ENCODE results near the gene CHRM3.

Gene CHRM3

GRCh38 chr1:239413916-239414315 is 27.5 kb downstream of the CHRM3 start:
- DNase-seq (ENCODE audit: low read depth): no peak

DNA sequence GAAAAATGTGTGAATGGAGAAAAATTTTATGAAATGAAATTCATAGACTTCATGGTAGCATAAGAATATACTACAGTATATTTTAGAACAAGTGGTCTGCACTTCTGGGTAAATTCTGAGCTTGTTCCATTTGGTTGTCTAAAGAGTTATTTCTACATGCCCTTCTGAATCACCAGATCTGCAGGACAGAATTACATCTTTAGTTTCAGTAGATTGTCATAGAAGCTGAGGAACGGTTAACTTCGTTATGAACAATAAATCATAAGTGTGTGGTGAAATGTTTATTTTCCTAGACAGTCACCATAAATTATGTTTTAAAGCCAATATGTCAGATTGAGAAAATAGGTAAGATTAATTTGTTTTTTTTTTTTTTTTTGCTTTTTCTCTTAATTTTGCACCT is 30.9 kb downstream of the CHRM3 start:
- no peak for DNase-seq (ENCODE audit: low read depth)

DNA sequence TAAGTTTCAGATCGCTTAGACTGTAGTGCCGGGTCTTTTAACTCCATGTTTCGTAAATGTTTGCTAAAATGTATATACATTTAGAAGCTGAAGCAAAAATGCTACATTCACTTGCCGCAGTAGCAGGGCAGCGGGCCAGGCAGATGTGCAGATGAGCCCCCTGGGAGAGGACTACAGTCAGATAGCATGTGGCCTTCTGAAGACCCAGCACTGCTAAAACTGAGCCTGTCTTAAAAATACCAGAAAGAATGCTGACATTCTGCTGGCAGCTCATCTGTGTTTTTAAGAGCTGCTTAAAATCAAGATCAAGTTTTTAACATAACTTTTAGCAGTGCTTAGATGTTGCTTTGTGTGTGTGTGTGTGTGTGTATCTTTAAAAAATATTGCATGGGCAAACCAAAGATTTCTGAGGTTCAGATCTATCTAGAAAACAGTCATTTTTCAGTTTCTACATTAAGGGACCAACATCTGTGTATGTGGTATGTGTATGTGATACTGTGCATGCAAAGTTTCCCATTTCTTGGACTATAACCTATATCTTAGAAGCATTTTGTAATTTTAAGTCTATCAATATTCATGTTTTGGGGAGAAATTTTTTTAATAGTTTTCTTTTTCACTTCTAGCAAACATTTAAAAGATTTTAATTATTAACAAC is 31.7 kb downstream of the CHRM3 start:
- no peak for DNase-seq (ENCODE audit: low read depth)

DNA sequence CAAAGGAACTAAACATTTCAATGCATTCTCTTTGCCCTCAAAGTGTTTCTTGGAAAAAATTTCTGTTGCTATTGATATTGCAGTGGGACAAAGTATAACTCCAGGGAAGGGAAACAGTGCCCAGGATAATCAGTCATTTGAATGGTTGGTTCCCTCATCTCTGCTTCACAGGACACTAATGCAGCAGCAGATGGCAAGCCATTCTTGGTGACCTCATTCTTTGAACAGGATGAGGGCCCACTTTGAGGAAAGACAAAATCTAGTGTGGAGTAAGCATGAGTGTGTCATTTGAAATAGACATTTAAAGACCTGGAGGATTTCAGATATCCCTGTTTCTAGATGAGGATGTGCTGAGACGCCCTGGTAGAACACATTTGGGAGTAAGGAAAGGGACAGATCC is 32.3 kb downstream of the CHRM3 start:
- DNase-seq (ENCODE audit: low read depth): no peak

DNA sequence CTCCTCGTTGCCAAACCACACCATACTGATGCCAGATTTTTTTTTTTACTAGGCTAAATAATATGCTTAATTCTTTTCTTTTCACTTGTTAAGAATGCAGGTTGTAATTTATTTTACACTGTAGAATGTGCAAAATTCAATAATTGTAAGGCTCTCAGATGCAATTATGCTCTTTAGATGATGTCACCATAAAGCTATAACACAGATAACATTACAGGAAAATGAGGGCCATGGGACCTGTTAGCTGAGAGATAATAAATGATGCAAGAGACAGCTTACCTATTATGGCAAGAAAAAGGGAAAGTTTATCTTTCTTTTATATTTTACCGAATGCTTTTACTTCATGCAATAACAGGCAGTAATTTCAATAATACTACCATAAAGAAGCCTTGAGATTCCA is 35.4 kb downstream of the CHRM3 start:
- no peak for DNase-seq (ENCODE audit: low read depth)

- DNase-seq (ENCODE audit: low read depth): no peak
These were observed 36.5 kb downstream of the CHRM3 start for GRCh38 chr1:239422818-239423217.

GRCh38 chr1:239426821-239427475 is 40.6 kb downstream of the CHRM3 start:
- no peak for DNase-seq (ENCODE audit: low read depth)

GRCh38 chr1:239427712-239428111 is 41.3 kb downstream of the CHRM3 start:
- no peak for DNase-seq (ENCODE audit: low read depth)

DNA sequence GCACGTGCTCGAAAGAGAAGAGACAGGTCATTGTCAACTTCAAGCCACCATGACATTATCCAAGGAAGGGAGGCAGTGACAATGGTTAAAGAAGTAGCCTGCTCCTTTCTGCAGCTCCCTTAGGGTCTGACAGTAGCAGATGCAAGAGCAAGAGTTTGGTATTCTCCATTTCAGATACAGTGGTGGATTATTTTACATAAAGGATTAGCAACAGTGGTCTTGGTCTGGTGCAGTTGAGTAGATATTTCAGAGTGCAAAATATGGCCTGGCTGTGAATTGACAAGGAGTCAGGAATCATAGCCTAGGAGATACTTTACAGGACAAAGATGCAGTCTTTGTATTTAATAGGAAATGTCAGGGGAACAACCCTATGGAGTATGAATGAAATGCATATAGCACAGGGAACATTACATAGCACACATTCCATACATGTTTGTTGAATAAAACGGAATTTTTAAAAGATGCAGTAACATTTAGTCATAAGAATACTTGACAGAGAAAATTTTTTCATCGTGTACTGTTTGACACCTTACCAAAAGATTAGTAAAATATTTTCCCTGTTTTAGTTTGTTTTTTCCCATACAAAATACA is 41.8 kb downstream of the CHRM3 start:
- no peak for DNase-seq (ENCODE audit: low read depth)

- DNase-seq (ENCODE audit: low read depth): no peak
These were observed 42.8 kb downstream of the CHRM3 start for GRCh38 chr1:239429163-239429562.

GRCh38 chr1:239432255-239432654 is 45.9 kb downstream of the CHRM3 start:
- DNase-seq (ENCODE audit: low read depth): no peak

DNA sequence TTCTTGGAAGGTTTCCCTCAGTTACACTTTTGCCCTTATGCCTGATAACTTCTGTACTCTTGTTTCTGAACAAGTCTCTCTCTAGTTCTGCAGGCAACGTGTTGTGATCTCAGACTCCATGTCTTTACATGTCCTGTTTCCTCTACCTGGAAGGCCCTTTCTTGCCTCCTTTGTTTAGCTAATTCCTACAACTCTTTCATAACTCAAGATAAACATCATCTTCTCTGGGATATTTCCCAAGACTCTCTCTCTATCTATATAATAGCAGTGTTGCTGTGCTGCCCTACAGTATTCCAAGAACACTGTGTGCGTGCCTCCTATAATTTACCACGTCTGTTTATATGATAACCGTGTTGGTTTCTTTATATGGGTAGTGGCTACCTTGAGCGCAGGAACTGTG is 47.8 kb downstream of the CHRM3 start:
- DNase-seq (ENCODE audit: low read depth): no peak

Data from stimulated activated CD8-positive, alpha-beta memory T cell treated with anti-CD3 and anti-CD28 coated beads, Interleukin-7, amount 100 ng/mL, for 24 hours (primary cell).